NCI-H226 (cell line): Measurements from ENCODE around the gene KRTAP5-6.
"Not testable (repeated sequence)": the region's sequence is repeated elsewhere in the genome, so short reads cannot be mapped to it uniquely, and the experiment has no call there.

Experiments
- DNase-seq: peaks from one replicate; pipeline ENCODE4 v3.0.0-alpha.2; 2015

Gene KRTAP5-6

GRCh38 chr11:1661454-1662269, 35.3 kb upstream of the KRTAP5-6 start:
- not testable (repeated sequence) for DNase-seq

- DNase-seq = not testable (repeated sequence)
Measured at GRCh38 chr11:1662699-1663283, 34.2 kb upstream of the KRTAP5-6 start.

- DNase-seq = no peak
Measured at GRCh38 chr11:1665313-1665712, 31.7 kb upstream of the KRTAP5-6 start.

- DNase-seq = no peak
Measured at GRCh38 chr11:1667121-1667850, 29.7 kb upstream of the KRTAP5-6 start.

GRCh38 chr11:1667906-1668305, 29.1 kb upstream of the KRTAP5-6 start:
- no peak for DNase-seq

GRCh38 chr11:1668911-1669473, 28.0 kb upstream of the KRTAP5-6 start:
- no peak for DNase-seq

- DNase-seq = no peak
Measured at GRCh38 chr11:1669546-1670218, 27.3 kb upstream of the KRTAP5-6 start.

- DNase-seq = not testable (repeated sequence)
Measured at GRCh38 chr11:1670457-1670856, 26.5 kb upstream of the KRTAP5-6 start.

- DNase-seq = no peak
Measured at GRCh38 chr11:1670905-1671371, 26.1 kb upstream of the KRTAP5-6 start.

GRCh38 chr11:1671658-1672057, 25.3 kb upstream of the KRTAP5-6 start:
- no peak for DNase-seq

GRCh38 chr11:1672613-1673350, 24.2 kb upstream of the KRTAP5-6 start:
- no peak for DNase-seq

- DNase-seq = no peak
Measured at GRCh38 chr11:1673446-1674172, 23.4 kb upstream of the KRTAP5-6 start.

- DNase-seq = no peak
Measured at GRCh38 chr11:1674173-1675131, 22.5 kb upstream of the KRTAP5-6 start.

- DNase-seq = no peak
Measured at GRCh38 chr11:1675536-1676228, 21.3 kb upstream of the KRTAP5-6 start.

- DNase-seq = no peak
Measured at GRCh38 chr11:1676229-1676740, 20.7 kb upstream of the KRTAP5-6 start.

- no peak for DNase-seq
Measured at GRCh38 chr11:1679881-1680280, 17.1 kb upstream of the KRTAP5-6 start.

GRCh38 chr11:1682225-1682905, 14.6 kb upstream of the KRTAP5-6 start:
- no peak for DNase-seq

- not testable (repeated sequence) for DNase-seq
Measured at GRCh38 chr11:1683216-1683615, 13.8 kb upstream of the KRTAP5-6 start.
